ENCODE measurements around the gene OR2AT4.
A peak's percentile ranks its signal among the peaks of the same experiment; 100 is the strongest.
"Not testable (repeated sequence)": the region's sequence is repeated elsewhere in the genome, so short reads cannot be mapped to it uniquely, and the experiment has no call there.

The OR2AT4 gene

DNA sequence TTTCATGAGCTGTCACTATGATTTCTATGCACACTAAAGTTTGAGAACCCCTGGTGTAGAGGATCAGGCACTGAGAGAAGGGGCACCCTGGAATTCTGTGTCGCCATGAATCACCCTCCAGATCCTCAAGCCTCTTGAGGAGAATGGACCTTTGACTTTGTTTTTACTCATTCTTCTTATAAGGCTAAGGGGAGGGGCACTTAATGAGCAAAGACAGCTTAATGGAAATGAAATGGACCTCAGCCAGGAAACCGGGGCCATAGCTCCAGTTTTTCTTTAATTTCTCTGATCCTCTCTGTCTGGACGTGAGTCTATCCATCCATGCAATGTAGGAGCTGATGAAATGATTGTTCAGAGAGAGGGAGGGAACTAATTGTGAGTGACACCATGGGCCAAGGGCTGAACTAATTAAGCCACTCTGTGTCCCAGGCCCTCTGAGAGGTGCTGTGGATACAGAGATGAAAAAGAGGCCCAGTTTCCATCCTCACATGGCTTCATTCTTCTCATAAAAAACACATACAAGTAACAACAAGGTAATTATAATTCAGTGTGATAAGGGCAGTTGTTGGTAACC, 32.8 kb downstream of the OR2AT4 start:
- no peak for DNase-seq

DNA sequence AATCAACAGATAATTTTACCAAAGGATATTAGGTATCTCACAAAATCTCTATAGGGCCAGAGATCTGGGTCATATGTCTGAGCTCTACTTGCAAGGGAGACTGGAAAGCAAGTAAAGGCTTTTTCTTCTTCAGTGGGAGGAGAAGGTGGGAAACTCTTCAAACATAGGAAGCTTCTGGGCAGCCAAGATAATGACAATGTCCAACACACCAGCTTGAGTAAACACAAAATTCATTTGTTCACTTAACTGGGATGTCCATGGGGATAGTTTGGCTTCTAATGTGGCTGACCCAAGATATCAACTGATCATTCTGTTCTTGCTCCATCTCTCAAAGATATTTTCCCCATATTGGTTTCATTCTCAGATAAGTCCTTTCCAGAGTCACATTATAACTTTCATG, 37.4 kb downstream of the OR2AT4 start:
- no peak for DNase-seq

GRCh38 chr11:75056814-75057213, 39.9 kb downstream of the OR2AT4 start:
- no peak for DNase-seq

DNA sequence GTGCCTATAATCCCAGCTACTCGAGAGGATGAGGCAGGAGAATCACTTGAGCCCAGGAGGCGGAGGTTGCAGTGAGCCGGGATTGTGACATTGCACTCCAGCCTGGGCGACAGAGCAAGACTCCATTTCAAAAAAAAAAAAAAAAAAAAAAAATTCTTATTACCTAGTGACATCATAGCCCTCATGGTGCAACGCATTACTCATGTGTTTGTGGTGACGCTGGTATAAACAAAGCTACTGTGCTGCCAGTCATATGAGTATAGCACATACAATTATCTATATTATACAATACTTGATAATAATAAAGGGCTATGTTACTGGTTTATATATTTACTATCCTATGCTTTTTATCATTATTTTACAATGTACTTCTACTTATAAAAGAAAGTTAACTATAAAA, 41.2 kb downstream of the OR2AT4 start:
- DNase-seq: no peak

- DNase-seq: no peak
These were observed 44.2 kb downstream of the OR2AT4 start for GRCh38 chr11:75052457-75052856.

- no peak for DNase-seq
These were observed 45.6 kb downstream of the OR2AT4 start for GRCh38 chr11:75051043-75051442.

- DNase-seq: no peak
These were observed 46.2 kb downstream of the OR2AT4 start for GRCh38 chr11:75050516-75050915.

GRCh38 chr11:75049501-75050266, 47.0 kb downstream of the OR2AT4 start:
- DNase-seq: not testable (repeated sequence)

- DNase-seq: no peak
These were observed 49.5 kb downstream of the OR2AT4 start for GRCh38 chr11:75047191-75047590.

DNA sequence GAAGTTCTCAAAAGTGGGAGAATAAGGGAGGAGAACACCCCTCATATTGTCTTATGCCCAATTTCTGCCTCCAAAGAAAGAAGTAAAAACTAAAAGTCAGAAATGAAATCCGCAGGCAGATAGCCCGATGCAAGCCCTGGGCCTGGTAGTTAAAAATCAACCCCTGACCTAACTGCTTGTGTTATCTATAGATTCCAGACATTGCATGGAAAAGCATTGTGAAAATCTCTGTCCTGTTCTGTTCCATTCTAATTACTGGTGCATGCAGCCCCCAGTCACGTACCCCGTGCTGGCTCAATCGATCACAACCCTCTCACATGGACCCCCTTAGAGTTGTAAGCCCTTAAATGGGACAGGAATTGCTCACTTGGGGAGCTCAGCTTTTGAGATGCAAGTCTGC, 50.0 kb downstream of the OR2AT4 start:
- not testable (repeated sequence) for DNase-seq

- DNase-seq: not testable (repeated sequence)
These were observed 52.1 kb downstream of the OR2AT4 start for GRCh38 chr11:75044381-75045170.

DNA sequence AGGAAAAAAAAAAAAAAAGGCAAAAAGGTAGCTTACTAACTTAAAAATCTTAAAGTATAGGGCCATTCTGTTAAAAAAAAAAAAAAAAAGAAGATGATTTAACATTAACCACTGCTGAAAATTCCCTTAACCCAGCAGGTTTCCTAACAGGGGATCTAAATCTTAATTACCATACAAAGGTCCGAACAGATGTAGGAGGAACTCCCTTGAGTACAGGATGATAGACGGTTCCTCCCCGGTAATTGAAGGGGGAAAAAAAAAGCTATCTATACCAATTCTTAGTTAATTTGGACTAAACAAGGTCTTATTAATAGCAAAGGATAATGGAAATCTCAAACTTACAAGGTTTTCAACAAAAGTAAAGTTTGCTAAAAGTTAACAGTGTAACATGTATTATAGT, 54.9 kb downstream of the OR2AT4 start:
- DNase-seq: not testable (repeated sequence)

GRCh38 chr11:75041263-75041662, 55.4 kb downstream of the OR2AT4 start:
- no peak for DNase-seq

DNA sequence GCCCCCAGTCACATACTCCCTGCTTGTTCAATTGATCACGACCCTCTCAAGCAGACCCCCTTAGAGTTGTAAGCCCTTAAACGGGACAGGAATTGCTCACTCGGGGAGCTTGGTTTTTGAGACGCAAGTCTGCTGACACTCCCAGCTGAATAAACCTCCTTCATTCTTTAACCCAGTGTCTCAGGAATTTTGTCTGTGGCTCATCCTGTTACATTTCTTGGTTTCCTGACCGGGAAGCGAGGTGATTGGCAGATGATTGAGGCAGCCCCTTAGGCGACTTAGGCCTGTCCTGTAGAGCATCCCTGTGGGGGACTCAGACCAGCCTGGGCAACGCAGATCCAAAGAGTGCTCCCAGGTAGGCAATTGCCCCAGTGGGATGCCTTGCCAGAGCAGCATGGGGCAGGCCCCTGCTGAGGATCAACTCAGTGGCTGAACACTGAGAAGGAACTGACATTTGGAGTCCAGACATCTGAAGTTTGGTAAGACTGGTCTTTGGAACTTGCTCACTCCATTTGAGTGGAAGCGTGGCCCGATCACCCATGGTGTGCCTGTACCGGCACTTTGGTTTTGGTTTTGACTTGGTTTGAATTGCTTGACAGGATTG, 56.4 kb downstream of the OR2AT4 start:
- DNase-seq: no peak

GRCh38 chr11:75035911-75036565, 60.6 kb downstream of the OR2AT4 start:
- DNase-seq: no peak

- DNase-seq: no peak
These were observed 61.4 kb downstream of the OR2AT4 start for GRCh38 chr11:75035256-75035655.

- DNase-seq: no peak
These were observed 62.8 kb downstream of the OR2AT4 start for GRCh38 chr11:75033916-75034315.

DNA sequence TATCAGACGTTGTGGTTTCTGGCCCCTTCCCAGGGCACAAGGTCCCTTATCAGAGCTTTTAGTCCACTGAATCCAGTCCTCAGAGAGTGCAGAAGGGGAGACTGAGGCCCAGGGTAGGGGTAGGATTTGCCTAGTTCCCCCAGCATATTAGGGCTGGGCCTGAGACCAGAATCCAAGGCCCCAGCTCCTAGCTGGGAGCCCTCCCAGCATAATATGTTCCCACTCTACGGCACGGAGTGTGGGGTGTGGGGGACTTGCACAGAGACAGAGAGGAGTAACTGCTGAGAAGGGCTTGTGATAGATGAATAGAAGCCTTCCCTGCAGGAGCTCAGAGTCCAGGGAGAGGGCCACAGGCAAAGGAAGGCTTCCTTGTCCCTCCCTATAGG, 64.1 kb downstream of the OR2AT4 start:
- no peak for DNase-seq

DNA sequence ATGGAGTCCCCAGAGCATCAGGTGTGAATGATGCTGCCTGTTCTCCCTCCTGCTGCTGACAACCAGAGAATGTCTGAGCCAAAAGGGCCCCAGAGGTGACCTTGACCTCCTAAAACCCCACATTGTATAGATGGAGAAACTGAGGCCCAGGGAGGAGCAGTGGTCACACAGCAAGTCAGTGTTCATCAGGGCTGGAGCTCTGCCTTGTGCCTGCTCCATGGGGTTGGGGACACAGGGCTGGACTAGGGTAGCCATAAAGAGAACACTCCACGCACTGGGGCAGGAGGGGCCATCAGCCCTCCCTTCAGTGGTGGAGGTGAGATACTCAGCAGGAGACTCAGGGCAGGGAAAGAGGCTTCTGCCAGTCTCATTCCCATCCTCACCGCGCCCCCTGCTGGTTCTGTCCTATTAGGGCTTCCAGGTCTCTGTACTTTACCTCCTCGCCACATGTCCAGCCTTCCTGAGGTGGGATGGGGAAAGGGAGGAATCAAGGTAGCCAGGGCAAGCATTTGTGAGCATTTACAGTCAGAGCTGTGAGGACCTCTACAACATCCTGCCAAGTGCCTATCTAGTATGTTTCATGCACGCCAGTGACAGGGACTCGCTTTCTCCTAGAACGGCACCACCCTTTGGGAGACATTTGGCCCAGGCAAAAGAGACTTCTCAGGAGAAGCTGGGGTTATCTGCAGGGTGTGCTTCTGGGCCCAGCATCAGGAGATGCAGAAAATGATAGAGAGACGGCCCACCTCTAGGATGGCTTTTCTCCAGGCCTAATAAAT, 64.7 kb downstream of the OR2AT4 start:
- DNase-seq: peak; percentile 18

Data from CD4-positive, alpha-beta T cell treated with Interferon gamma for 1 hour (primary cell).